GM03348 (cell line): ENCODE results near the gene DNPH1.

ENCODE experiments used
- DNase-seq: peaks from one replicate; pipeline ENCODE4 v3.0.0; 2012; ENCODE audit warnings: low spot score

DNPH1 gene

GRCh38 chr6:43263314-43264178 is 34.3 kb upstream of the DNPH1 start:
- DNase-seq, result peak; percentile 93

GRCh38 chr6:43262780-43263313 is 33.6 kb upstream of the DNPH1 start:
- no peak for DNase-seq

GRCh38 chr6:43262000-43262779 is 32.9 kb upstream of the DNPH1 start:
- DNase-seq, result no peak

- DNase-seq, result no peak
Measured at GRCh38 chr6:43261198-43261597, 31.9 kb upstream of the DNPH1 start.

- DNase-seq, result no peak
Measured at GRCh38 chr6:43260791-43261190, 31.5 kb upstream of the DNPH1 start.

- no peak for DNase-seq
Measured at GRCh38 chr6:43258807-43259686, 29.8 kb upstream of the DNPH1 start.

GRCh38 chr6:43258180-43258579 is 28.9 kb upstream of the DNPH1 start:
- DNase-seq, result no peak

GRCh38 chr6:43257367-43258145 is 28.3 kb upstream of the DNPH1 start:
- no peak for DNase-seq

GRCh38 chr6:43256670-43257366 is 27.5 kb upstream of the DNPH1 start:
- DNase-seq, result no peak

GRCh38 chr6:43255408-43256054 is 26.2 kb upstream of the DNPH1 start:
- no peak for DNase-seq

GRCh38 chr6:43254846-43255245 is 25.6 kb upstream of the DNPH1 start:
- no peak for DNase-seq

- no peak for DNase-seq
Measured at GRCh38 chr6:43254138-43254817, 25.0 kb upstream of the DNPH1 start.

GRCh38 chr6:43253401-43253800 is 24.1 kb upstream of the DNPH1 start:
- DNase-seq, result no peak

GRCh38 chr6:43250992-43251373 is 21.7 kb upstream of the DNPH1 start:
- DNase-seq, result no peak

- no peak for DNase-seq
Measured at GRCh38 chr6:43248791-43249190, 19.5 kb upstream of the DNPH1 start.

GRCh38 chr6:43248101-43248500 is 18.8 kb upstream of the DNPH1 start:
- DNase-seq, result no peak

GRCh38 chr6:43247114-43247999 is 18.1 kb upstream of the DNPH1 start:
- DNase-seq, result peak; percentile 88

GRCh38 chr6:43246301-43247113 is 17.2 kb upstream of the DNPH1 start:
- no peak for DNase-seq
